SK-N-SH (cell line): ENCODE measurements around the gene CENPVL1. TPM values are rescaled to one million over a fixed set of nuclear protein-coding genes. Genes with fewer than 3 reads are reported as not detected.

Experiments
- CTCF ChIA-PET: fragments of 300-600, 350-600 bp; formaldehyde crosslinking; extraction: SDS; loops from one replicate; lab custom pipeline; 2021; lab: Yijun Ruan, JAX
- POLR2A ChIA-PET: fragments of 350-600 bp; sonication (Branson Sonifier 250); formaldehyde crosslinking; extraction: SDS; loops from one replicate; lab custom pipeline; 2020; ENCODE audit warnings: antibody characterized with exemption, inconsistent platforms; lab: Yijun Ruan, JAX
- DNase-seq: peaks from one replicate; pipeline ENCODE4 v3.0.0; 2012
- H2AFZ ChIP-seq: fragments of 200-600 bp; sonication (generic); 2 replicates; pipeline ENCODE4 v1.8.1; 2016; ENCODE audit warnings: antibody characterized with exemption, mild to moderate bottlenecking, low read depth
- H3F3A ChIP-seq: fragments of 200-600 bp; sonication (generic); replicated peaks from 2 replicates; pipeline ENCODE3; 2016; ENCODE audit warnings: antibody characterized with exemption, mild to moderate bottlenecking; ENCODE audit not compliant: insufficient read depth
- H3K27ac ChIP-seq, 2 experiments: fragments of 200-500 bp in 1 of 2; fragments of 200-600 bp in 1 of 2; sonication (Bioruptor generic) in 1 of 2; sonication (generic), shearing (Covaris generic) in 1 of 2; 2 replicates each; pipeline versions ENCODE4 v1.5.1 to v1.6.1; 2014 to 2016; ENCODE audit warnings: low read depth in 2 of 2, inconsistent platforms in 1 of 2, low read length in 1 of 2, mild to moderate bottlenecking in 1 of 2, mixed read lengths in 1 of 2
- H3K27me3 ChIP-seq: fragments of 200-600 bp; sonication (generic), shearing (Covaris generic); 2 replicates; pipeline ENCODE4 v1.6.1; 2016; ENCODE audit warnings: mixed run types; ENCODE audit not compliant: insufficient read depth
- H3K36me3 ChIP-seq, 2 experiments: fragments of 200-500 bp in 1 of 2; fragments of 200-600 bp in 1 of 2; sonication (Bioruptor generic) in 1 of 2; sonication (generic) in 1 of 2; replicated peaks in 1 of 2; 2 replicates each; pipeline versions ENCODE3 to v1.5.1; 2014 to 2016; ENCODE audit warnings: low read length in 1 of 2, mild to moderate bottlenecking in 1 of 2; ENCODE audit not compliant: insufficient read depth in 2 of 2, control insufficient read depth in 1 of 2
- H3K4me1 ChIP-seq, 2 experiments: fragments of 200-500 bp in 1 of 2; fragments of 200-600 bp in 1 of 2; sonication (Bioruptor generic) in 1 of 2; sonication (generic), shearing (Covaris generic) in 1 of 2; 2 replicates each; pipeline versions ENCODE4 v1.5.1 to v1.6.1; 2014 to 2016; ENCODE audit warnings: low read depth in 1 of 2, low read length in 1 of 2, mixed run types in 1 of 2; ENCODE audit not compliant: insufficient read depth in 2 of 2, control insufficient read depth in 1 of 2
- H3K4me2 ChIP-seq: fragments of 200-600 bp; sonication (generic), shearing (Covaris generic); 2 replicates; pipeline ENCODE4 v1.6.1; 2017; ENCODE audit warnings: mixed run types
- H3K4me3 ChIP-seq, 2 experiments: fragments of 200-500 bp in 1 of 2; fragments of 200-600 bp in 1 of 2; sonication (Bioruptor generic) in 1 of 2; sonication (generic), shearing (Covaris generic) in 1 of 2; 2 replicates each; pipeline versions ENCODE4 v1.5.1 to v1.8.1; 2014 to 2016; ENCODE audit warnings: low read depth in 2 of 2, inconsistent platforms in 1 of 2, low read length in 1 of 2, mild to moderate bottlenecking in 1 of 2, mixed read lengths in 1 of 2, moderate library complexity in 1 of 2
- H3K79me2 ChIP-seq: fragments of 200-600 bp; sonication (generic); 2 replicates; pipeline ENCODE4 v1.8.1; 2017; ENCODE audit warnings: mild to moderate bottlenecking; ENCODE audit not compliant: insufficient read depth
- H3K9ac ChIP-seq: fragments of 200-600 bp; sonication (generic); 2 replicates; pipeline ENCODE4 v1.6.1; 2017; ENCODE audit warnings: mixed run types
- H3K9me2 ChIP-seq: fragments of 200-600 bp; sonication (generic); 2 replicates; pipeline ENCODE4 v1.6.1; 2017; ENCODE audit warnings: mixed run types
- H3K9me3 ChIP-seq: fragments of 200-600 bp; sonication (generic); 2 replicates; pipeline ENCODE4 v1.6.1; 2017; ENCODE audit warnings: mixed run types, mild to moderate bottlenecking, moderate library complexity
- H4K20me1 ChIP-seq: fragments of 200-600 bp; sonication (generic); 2 replicates; pipeline ENCODE4 v1.6.1; 2017; ENCODE audit warnings: mild to moderate bottlenecking, mixed run types; ENCODE audit not compliant: insufficient read depth
- ELF1 ChIP-seq: IDR thresholded peaks from 2 replicates; pipeline ENCODE4 v1.4.0; 2012
- EZH2phosphoT487 ChIP-seq: fragments of 200-600 bp; sonication (generic); IDR thresholded peaks from 2 replicates; pipeline ENCODE4 v1.6.1; 2017; ENCODE audit warnings: low read depth, mixed run types, mild to moderate bottlenecking, antibody characterized with exemption, moderate library complexity, borderline replicate concordance
- FOSL2 ChIP-seq: IDR thresholded peaks from 2 replicates; pipeline ENCODE4 v1.4.0; 2012; ENCODE audit warnings: low read depth, mild to moderate bottlenecking, moderate library complexity, borderline replicate concordance
- FOXM1 ChIP-seq: IDR thresholded peaks from 2 replicates; pipeline ENCODE4 v1.4.0; 2012; ENCODE audit warnings: low read depth, mild to moderate bottlenecking
- MEF2A ChIP-seq: IDR thresholded peaks from 2 replicates; pipeline ENCODE4 v1.4.0; 2012; ENCODE audit warnings: low read depth, borderline replicate concordance
- MXI1 ChIP-seq: IDR thresholded peaks from 2 replicates; pipeline ENCODE4 v1.6.1; 2012; ENCODE audit warnings: mild to moderate bottlenecking, low read depth, low read length, improper control_type of control experiment
- NRF1 ChIP-seq: IDR thresholded peaks from 2 replicates; pipeline ENCODE4 v1.6.1; 2012; ENCODE audit warnings: low read depth, mild to moderate bottlenecking, low read length
- POLR2AphosphoS5 ChIP-seq: IDR thresholded peaks from 2 replicates; pipeline ENCODE4 v1.6.1; 2012; ENCODE audit warnings: low read depth, low read length
- RAD21 ChIP-seq: IDR thresholded peaks from 2 replicates; pipeline ENCODE4 v1.6.1; 2012; ENCODE audit warnings: mild to moderate bottlenecking, low read length
- RCOR1 ChIP-seq: fragments of 150-350 bp; IDR thresholded peaks from 2 replicates; pipeline ENCODE4 v1.6.1; 2017; ENCODE audit warnings: antibody characterized with exemption, low read length
- RXRA ChIP-seq: IDR thresholded peaks from 2 replicates; pipeline ENCODE4 v1.4.0; 2012; ENCODE audit warnings: low read depth, mild to moderate bottlenecking, borderline replicate concordance
- SIN3A ChIP-seq: IDR thresholded peaks from 2 replicates; pipeline ENCODE4 v1.6.1; 2012; ENCODE audit warnings: low read depth, mild to moderate bottlenecking, low read length, moderate library complexity, borderline replicate concordance
- SMC3 ChIP-seq: IDR thresholded peaks from 2 replicates; pipeline ENCODE4 v1.6.1; 2012; ENCODE audit warnings: low read depth, low read length, improper control_type of control experiment
- TAF1 ChIP-seq: IDR thresholded peaks from 2 replicates; pipeline ENCODE4 v1.6.1; 2012; ENCODE audit warnings: low read depth, mild to moderate bottlenecking, low read length, moderate library complexity, borderline replicate concordance
- TCF12 ChIP-seq: IDR thresholded peaks from 2 replicates; pipeline ENCODE4 v1.4.0; 2012
- TEAD4 ChIP-seq: IDR thresholded peaks from 2 replicates; pipeline ENCODE4 v1.4.0; 2012; ENCODE audit warnings: mild to moderate bottlenecking, borderline replicate concordance; ENCODE audit not compliant: insufficient read depth
- YY1 ChIP-seq: IDR thresholded peaks from 2 replicates; pipeline ENCODE4 v1.4.0; 2012; ENCODE audit warnings: low read depth, mild to moderate bottlenecking
- WGBS: methylation state at CpG from one replicate; pipeline ENCODE4 v1.1.6; 2017; ENCODE audit warnings: low lambda C conversion rate; 5-methylcytosine and 5-hydroxymethylcytosine counted together
- polyA plus RNA-seq, 3 experiments: library from polyadenylated mRNA; depleted of rRNA; stranded (reverse); fragments of >200 nt; gene quantifications; 2 replicates each; pipeline ENCODE4 v1.2.3, GENCODE V29; 2012
- TF ChIP-seq, protein P1 (sequence below): IDR thresholded peaks from 2 replicates; pipeline ENCODE4 v1.4.0; 2012; ENCODE audit warnings: low read depth, borderline replicate concordance
- TF ChIP-seq, protein P2 (sequence below): IDR thresholded peaks from 2 replicates; pipeline ENCODE4 v1.4.0; 2012; ENCODE audit warnings: low read depth, borderline replicate concordance
- TF ChIP-seq, protein P3 (sequence below): fragments of 150-350 bp; IDR thresholded peaks from 2 replicates; pipeline ENCODE4 v1.6.1; 2017; ENCODE audit warnings: antibody characterized with exemption, low read length, low read depth, borderline replicate concordance
- TF ChIP-seq, protein P4 (sequence below): fragments of 200-600 bp; sonication (generic); IDR thresholded peaks from 2 replicates; pipeline ENCODE4 v1.6.1; 2017; ENCODE audit warnings: antibody characterized with exemption, mild to moderate bottlenecking, moderate library complexity

The CENPVL1 gene
- polyA plus RNA-seq, 1 of the 3 experiments (the other 2 are of a cell fraction) = 0.03 TPM

DNA sequence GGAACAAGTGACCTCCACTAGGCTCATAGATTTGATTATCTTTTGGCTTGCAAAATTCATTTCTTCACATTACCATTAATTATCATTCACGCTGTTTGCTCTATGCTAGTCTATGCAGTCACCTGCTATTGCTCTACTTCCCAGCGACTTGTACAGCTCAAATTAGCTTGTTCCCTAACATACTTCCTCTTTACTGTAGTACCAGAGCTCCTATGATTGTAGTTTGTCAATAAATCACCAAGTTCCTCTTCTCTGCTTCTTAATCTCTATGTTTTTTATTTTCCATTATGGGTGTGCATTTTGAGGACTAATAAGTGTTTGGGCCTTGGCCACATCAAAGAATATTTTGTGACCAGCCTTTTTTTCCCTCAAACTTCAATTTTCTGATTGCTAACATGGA, 26.8 kb downstream of the CENPVL1 start (continued):
- TF ChIP-seq, protein P1, sequence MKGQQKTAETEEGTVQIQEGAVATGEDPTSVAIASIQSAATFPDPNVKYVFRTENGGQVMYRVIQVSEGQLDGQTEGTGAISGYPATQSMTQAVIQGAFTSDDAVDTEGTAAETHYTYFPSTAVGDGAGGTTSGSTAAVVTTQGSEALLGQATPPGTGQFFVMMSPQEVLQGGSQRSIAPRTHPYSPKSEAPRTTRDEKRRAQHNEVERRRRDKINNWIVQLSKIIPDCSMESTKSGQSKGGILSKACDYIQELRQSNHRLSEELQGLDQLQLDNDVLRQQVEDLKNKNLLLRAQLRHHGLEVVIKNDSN = no peak
- TF ChIP-seq POLR2AphosphoS5 (no peak), ELF1 (no peak), RCOR1 (no peak)
- TF ChIP-seq, protein P2, sequence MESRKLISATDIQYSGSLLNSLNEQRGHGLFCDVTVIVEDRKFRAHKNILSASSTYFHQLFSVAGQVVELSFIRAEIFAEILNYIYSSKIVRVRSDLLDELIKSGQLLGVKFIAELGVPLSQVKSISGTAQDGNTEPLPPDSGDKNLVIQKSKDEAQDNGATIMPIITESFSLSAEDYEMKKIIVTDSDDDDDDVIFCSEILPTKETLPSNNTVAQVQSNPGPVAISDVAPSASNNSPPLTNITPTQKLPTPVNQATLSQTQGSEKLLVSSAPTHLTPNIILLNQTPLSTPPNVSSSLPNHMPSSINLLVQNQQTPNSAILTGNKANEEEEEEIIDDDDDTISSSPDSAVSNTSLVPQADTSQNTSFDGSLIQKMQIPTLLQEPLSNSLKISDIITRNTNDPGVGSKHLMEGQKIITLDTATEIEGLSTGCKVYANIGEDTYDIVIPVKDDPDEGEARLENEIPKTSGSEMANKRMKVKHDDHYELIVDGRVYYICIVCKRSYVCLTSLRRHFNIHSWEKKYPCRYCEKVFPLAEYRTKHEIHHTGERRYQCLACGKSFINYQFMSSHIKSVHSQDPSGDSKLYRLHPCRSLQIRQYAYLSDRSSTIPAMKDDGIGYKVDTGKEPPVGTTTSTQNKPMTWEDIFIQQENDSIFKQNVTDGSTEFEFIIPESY = no peak

DNA sequence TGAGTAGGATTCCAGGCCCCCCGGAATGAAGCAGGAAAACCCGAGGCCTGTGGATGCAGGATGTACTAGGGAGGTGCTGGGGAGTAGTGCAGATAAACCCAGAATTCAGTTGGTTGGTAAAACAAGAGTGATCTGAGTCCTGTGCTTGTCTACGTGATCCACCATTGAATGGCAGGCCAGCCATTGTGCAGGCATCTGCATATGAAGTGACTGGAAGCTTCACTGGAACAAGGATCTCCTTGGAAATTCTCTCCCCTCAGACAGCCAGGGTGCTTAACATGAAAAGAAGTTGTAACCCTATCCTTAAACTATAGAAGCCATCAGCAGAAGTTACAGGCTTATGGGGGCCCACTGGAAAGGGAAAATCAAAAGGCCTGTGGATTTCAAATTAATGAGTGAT, 32.3 kb downstream of the CENPVL1 start:
- POLR2A ChIA-PET = no interaction called here
- peaks cover 0 to 9% of the 10 kb centered on the region in 2 experiments for H3K36me3 ChIP-seq
- peak overlapping the region; percentile 88 for H2AFZ ChIP-seq
- peak overlapping the region; percentile 72; the same call in 1 of the 2 replicates for H3K4me2 ChIP-seq
- WGBS = 59% methylated on average over 3 of the region's 3 CpGs
- DNase-seq = peak; percentile 2
- TF ChIP-seq RAD21 = no peak
- no peak for TF ChIP-seq NRF1
- no peak for TF ChIP-seq MEF2A
- no peak for TF ChIP-seq YY1
- no peak for TF ChIP-seq FOSL2
- no peak for TF ChIP-seq ELF1
- TF ChIP-seq, protein P3, sequence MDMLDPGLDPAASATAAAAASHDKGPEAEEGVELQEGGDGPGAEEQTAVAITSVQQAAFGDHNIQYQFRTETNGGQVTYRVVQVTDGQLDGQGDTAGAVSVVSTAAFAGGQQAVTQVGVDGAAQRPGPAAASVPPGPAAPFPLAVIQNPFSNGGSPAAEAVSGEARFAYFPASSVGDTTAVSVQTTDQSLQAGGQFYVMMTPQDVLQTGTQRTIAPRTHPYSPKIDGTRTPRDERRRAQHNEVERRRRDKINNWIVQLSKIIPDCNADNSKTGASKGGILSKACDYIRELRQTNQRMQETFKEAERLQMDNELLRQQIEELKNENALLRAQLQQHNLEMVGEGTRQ = no peak
- TF ChIP-seq, protein P4, sequence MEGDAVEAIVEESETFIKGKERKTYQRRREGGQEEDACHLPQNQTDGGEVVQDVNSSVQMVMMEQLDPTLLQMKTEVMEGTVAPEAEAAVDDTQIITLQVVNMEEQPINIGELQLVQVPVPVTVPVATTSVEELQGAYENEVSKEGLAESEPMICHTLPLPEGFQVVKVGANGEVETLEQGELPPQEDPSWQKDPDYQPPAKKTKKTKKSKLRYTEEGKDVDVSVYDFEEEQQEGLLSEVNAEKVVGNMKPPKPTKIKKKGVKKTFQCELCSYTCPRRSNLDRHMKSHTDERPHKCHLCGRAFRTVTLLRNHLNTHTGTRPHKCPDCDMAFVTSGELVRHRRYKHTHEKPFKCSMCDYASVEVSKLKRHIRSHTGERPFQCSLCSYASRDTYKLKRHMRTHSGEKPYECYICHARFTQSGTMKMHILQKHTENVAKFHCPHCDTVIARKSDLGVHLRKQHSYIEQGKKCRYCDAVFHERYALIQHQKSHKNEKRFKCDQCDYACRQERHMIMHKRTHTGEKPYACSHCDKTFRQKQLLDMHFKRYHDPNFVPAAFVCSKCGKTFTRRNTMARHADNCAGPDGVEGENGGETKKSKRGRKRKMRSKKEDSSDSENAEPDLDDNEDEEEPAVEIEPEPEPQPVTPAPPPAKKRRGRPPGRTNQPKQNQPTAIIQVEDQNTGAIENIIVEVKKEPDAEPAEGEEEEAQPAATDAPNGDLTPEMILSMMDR = no peak
- TF ChIP-seq FOXM1 = no peak
- no peak for TF ChIP-seq TEAD4
- no peak for TF ChIP-seq POLR2AphosphoS5
- TF ChIP-seq SMC3 = no peak
- TF ChIP-seq, protein P1 = no peak
- no peak for TF ChIP-seq TAF1
- no peak for TF ChIP-seq SIN3A
- no peak for TF ChIP-seq RXRA
- TF ChIP-seq TCF12 = no peak
- no peak for TF ChIP-seq MXI1
- no peak for TF ChIP-seq EZH2phosphoT487
- H3K9me3 ChIP-seq = no peaks in the 10 kb centered on the region
- H3K4me3 ChIP-seq = no peak overlapping the region; a peak in 1 of 4 replicates
- CTCF ChIA-PET = no interaction called here
- H4K20me1 ChIP-seq = no peaks in the 10 kb centered on the region; the same call in 1 of the 2 replicates
- no peak overlapping the region for H3K9ac ChIP-seq
- H3F3A ChIP-seq = no peaks in the 10 kb centered on the region
- peaks cover 12% of the 10 kb centered on the region for H3K79me2 ChIP-seq
- H3K27ac ChIP-seq = no peak overlapping the region
- no peaks in the 10 kb centered on the region for H3K9me2 ChIP-seq
- H3K27me3 ChIP-seq = no peaks in the 10 kb centered on the region; the same call in 1 of the 2 replicates
- H3K4me1 ChIP-seq = no peaks in the 10 kb centered on the region
